ENCODE results near the gene ELP6. TPM values are rescaled to one million over a fixed set of nuclear protein-coding genes. Genes with fewer than 3 reads are reported as not detected.

ELP6 gene
- total and polyA plus RNA-seq, 2 donors (not counting 1 experiment from before 2014, with no cell fraction given), result 35.2 to 37.2 TPM

DNA sequence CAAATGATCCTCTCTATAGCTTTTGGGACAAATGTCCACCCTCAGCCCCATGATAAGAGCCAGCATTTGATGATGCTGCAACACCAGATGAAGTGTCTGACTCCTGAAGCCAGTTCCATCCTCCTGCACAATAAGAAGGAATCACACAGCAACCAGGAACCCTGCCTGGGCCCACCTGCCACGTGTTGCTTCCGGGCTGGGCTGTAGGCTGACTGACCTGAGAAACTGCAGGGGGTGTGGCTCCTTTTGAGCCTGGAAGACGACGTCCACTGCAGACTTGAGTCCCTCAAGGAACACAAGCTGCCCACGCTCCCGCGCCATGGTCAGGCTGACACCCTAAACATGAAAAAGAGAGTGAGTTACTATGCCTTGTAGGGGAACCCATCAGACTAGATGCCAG is 9.4 kb downstream of the ELP6 start:
- Histone ChIP-seq H3K27me3 (ENCODE audit: control insufficient read depth, insufficient read depth, low read length) (no peaks in the 10 kb centered on the region), H3K9ac (ENCODE audit: insufficient read depth, low read length) (no peak overlapping the region), H4K20me1 (ENCODE audit: control insufficient read depth, extremely low read depth, insufficient read depth, low read length) (no peaks in the 10 kb centered on the region), H3K4me3 (replicated peaks in 1 of 4; ENCODE audit: control extremely low read depth in 1 of 4, insufficient read depth in 1 of 4, low read depth in 3 of 4, low read length in 4 of 4) (no peak overlapping the region), H3K9me3 (ENCODE audit: control insufficient read depth, insufficient read depth, low read depth, low read length) (no peaks in the 10 kb centered on the region), H3K4me2 (ENCODE audit: extremely low read depth, insufficient read depth, low read length) (no peak overlapping the region), H3K27ac (ENCODE audit: insufficient read depth, low read length) (no peak overlapping the region), H3K36me3 (ENCODE audit: control insufficient read depth, insufficient read depth, low read length) (peaks cover 9% of the 10 kb centered on the region), H2AFZ (ENCODE audit: low read length) (no peak overlapping the region), H3K79me2 (ENCODE audit: control insufficient read depth, insufficient read depth, low read length) (no peaks in the 10 kb centered on the region), H3K4me1 (ENCODE audit: control insufficient read depth, extremely low read depth, insufficient read depth, low read length) (no peaks in the 10 kb centered on the region)
- DNase-seq (ENCODE audit: low read depth in 2 of 2), result no peak
- TF ChIP-seq, protein P1, sequence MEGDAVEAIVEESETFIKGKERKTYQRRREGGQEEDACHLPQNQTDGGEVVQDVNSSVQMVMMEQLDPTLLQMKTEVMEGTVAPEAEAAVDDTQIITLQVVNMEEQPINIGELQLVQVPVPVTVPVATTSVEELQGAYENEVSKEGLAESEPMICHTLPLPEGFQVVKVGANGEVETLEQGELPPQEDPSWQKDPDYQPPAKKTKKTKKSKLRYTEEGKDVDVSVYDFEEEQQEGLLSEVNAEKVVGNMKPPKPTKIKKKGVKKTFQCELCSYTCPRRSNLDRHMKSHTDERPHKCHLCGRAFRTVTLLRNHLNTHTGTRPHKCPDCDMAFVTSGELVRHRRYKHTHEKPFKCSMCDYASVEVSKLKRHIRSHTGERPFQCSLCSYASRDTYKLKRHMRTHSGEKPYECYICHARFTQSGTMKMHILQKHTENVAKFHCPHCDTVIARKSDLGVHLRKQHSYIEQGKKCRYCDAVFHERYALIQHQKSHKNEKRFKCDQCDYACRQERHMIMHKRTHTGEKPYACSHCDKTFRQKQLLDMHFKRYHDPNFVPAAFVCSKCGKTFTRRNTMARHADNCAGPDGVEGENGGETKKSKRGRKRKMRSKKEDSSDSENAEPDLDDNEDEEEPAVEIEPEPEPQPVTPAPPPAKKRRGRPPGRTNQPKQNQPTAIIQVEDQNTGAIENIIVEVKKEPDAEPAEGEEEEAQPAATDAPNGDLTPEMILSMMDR (conservative IDR thresholded peaks at IDR 0.05 in 1 of 2, IDR thresholded peaks at IDR 0.05 in 1 of 2; ENCODE audit: low read depth in 1 of 2, low read length in 2 of 2), result no peak
- no peak for TF ChIP-seq EZH2 (IDR thresholded peaks at IDR 0.05; ENCODE audit: low read length, missing control alignments)

DNA sequence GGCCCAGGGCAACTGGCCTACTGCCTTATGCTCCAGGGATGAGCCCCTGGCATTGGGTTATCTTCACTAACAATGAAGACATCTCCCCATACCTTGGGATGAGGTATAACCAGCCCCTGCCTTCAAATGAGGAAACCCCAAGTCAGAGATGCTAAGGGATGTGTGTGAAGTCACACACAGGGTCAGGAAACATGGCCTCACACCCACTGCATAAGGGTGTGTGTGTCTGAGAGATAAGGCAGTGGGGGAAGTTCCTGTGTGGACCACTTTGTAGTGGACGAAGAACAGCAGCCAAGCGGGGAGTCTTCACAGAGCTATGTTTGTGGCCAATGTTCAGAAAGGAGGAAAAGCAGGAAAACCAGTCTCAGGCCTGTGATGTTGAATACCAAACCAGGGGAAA is 10.5 kb downstream of the ELP6 start:
- peaks cover 17% of the 10 kb centered on the region for H3K36me3 ChIP-seq (ENCODE audit: control insufficient read depth, insufficient read depth, low read length)
- no peaks in the 10 kb centered on the region for H4K20me1 ChIP-seq (ENCODE audit: control insufficient read depth, extremely low read depth, insufficient read depth, low read length)
- no peak for TF ChIP-seq EZH2 (IDR thresholded peaks at IDR 0.05; ENCODE audit: low read length, missing control alignments)
- TF ChIP-seq, protein P1 (conservative IDR thresholded peaks at IDR 0.05 in 1 of 2, IDR thresholded peaks at IDR 0.05 in 1 of 2; ENCODE audit: low read depth in 1 of 2, low read length in 2 of 2), result no peak
- H2AFZ ChIP-seq (ENCODE audit: low read length), result no peak overlapping the region
- H3K9ac ChIP-seq (ENCODE audit: insufficient read depth, low read length), result no peak overlapping the region
- H3K27ac ChIP-seq (ENCODE audit: insufficient read depth, low read length), result no peak overlapping the region
- H3K9me3 ChIP-seq (ENCODE audit: control insufficient read depth, insufficient read depth, low read depth, low read length), result no peaks in the 10 kb centered on the region
- H3K4me2 ChIP-seq (ENCODE audit: extremely low read depth, insufficient read depth, low read length), result no peak overlapping the region
- no peak for DNase-seq (ENCODE audit: low read depth in 2 of 2)
- H3K79me2 ChIP-seq (ENCODE audit: control insufficient read depth, insufficient read depth, low read length), result no peaks in the 10 kb centered on the region
- H3K4me3 ChIP-seq (replicated peaks in 1 of 4; ENCODE audit: control extremely low read depth in 1 of 4, insufficient read depth in 1 of 4, low read depth in 3 of 4, low read length in 4 of 4), result no peak overlapping the region
- no peaks in the 10 kb centered on the region for H3K4me1 ChIP-seq (ENCODE audit: control insufficient read depth, extremely low read depth, insufficient read depth, low read length)
- no peaks in the 10 kb centered on the region for H3K27me3 ChIP-seq (ENCODE audit: control insufficient read depth, insufficient read depth, low read length)

DNA sequence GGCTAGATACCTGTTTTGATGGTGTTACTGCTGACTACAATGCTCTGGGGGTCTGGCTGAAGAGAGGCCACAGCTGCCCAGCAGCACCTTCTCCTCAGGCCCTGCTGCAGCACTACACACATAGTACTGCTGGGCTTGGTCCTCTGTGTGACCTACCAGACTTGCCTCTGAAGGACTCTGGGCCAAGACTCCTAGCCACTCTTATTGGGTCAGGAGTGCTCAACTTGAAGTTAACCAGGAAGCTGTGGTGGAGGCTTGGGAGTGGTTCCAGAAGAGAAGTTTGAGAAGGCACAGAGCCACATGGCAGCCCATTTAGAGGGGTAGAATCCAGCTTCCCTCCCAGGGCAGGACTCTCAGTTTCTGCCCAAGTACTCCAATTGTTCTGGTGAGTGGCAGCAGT is 16.6 kb downstream of the ELP6 start:
- Histone ChIP-seq H3K9ac (ENCODE audit: insufficient read depth, low read length) (no peak overlapping the region), H3K4me2 (ENCODE audit: extremely low read depth, insufficient read depth, low read length) (no peak overlapping the region), H2AFZ (ENCODE audit: low read length) (no peak overlapping the region), H3K79me2 (ENCODE audit: control insufficient read depth, insufficient read depth, low read length) (no peaks in the 10 kb centered on the region), H3K4me3 (replicated peaks in 1 of 4; ENCODE audit: control extremely low read depth in 1 of 4, insufficient read depth in 1 of 4, low read depth in 3 of 4, low read length in 4 of 4) (no peak overlapping the region), H4K20me1 (ENCODE audit: control insufficient read depth, extremely low read depth, insufficient read depth, low read length) (no peaks in the 10 kb centered on the region), H3K27ac (ENCODE audit: insufficient read depth, low read length) (no peak overlapping the region), H3K36me3 (ENCODE audit: control insufficient read depth, insufficient read depth, low read length) (peaks cover 15% of the 10 kb centered on the region), H3K9me3 (ENCODE audit: control insufficient read depth, insufficient read depth, low read depth, low read length) (no peaks in the 10 kb centered on the region), H3K4me1 (ENCODE audit: control insufficient read depth, extremely low read depth, insufficient read depth, low read length) (no peaks in the 10 kb centered on the region), H3K27me3 (ENCODE audit: control insufficient read depth, insufficient read depth, low read length) (no peaks in the 10 kb centered on the region)
- no peak for DNase-seq (ENCODE audit: low read depth in 2 of 2)
- no peak for TF ChIP-seq EZH2 (IDR thresholded peaks at IDR 0.05; ENCODE audit: low read length, missing control alignments)
- TF ChIP-seq, protein P1 (conservative IDR thresholded peaks at IDR 0.05 in 1 of 2, IDR thresholded peaks at IDR 0.05 in 1 of 2; ENCODE audit: low read depth in 1 of 2, low read length in 2 of 2), result no peak
